Tibial nerve (tissue), 4 donors: Measurements from ENCODE around the gene AUTS2. TPM values are rescaled to one million over a fixed set of nuclear protein-coding genes. Genes with fewer than 3 reads are reported as not detected.

Experiments used
- DNase-seq, 2 donors: peaks; one replicate each; pipeline ENCODE4 v3.0.0-alpha.2; 2019; ENCODE audit warnings: low spot score in 2 of 2
- H3K27ac ChIP-seq, 4 donors: fragments of 200-600 bp; sonication (generic) in 3 of 4; one replicate each; pipeline ENCODE4 v1.5.1; 2017 to 2019; ENCODE audit warnings: mild to moderate bottlenecking in 1 of 4
- H3K27me3 ChIP-seq, 2 donors: fragments of 200-600 bp; sonication (generic) in 1 of 2; one replicate each; pipeline versions ENCODE4 v1.5.1 to v1.6.0; 2017 to 2019
- H3K36me3 ChIP-seq, 3 donors: fragments of 200-600 bp; sonication (generic); one replicate each; pipeline ENCODE4 v1.5.1; 2018 to 2019
- H3K4me1 ChIP-seq, 4 donors: fragments of 200-600 bp; sonication (generic) in 3 of 4; one replicate each; pipeline ENCODE4 v1.5.1; 2017 to 2019
- H3K4me3 ChIP-seq, 4 donors: fragments of 200-600 bp; sonication (generic) in 3 of 4; one replicate each; pipeline ENCODE4 v1.5.1; 2017 to 2019; ENCODE audit warnings: mild to moderate bottlenecking in 1 of 4, moderate library complexity in 1 of 4
- H3K9me3 ChIP-seq, 4 donors: fragments of 200-600 bp; sonication (generic) in 3 of 4; one replicate each; pipeline ENCODE4 v1.5.1; 2017 to 2019
- CTCF ChIP-seq, 5 experiments: fragments of 200-600 bp in 3 of 5; fragments of 450-650 bp in 2 of 5; sonication (generic) in 3 of 5; IDR thresholded peaks; one replicate each; pipeline ENCODE4 v1.5.1; 2016 to 2019; ENCODE audit warnings: antibody characterized with exemption in 5 of 5, mild to moderate bottlenecking in 3 of 5, moderate library complexity in 2 of 5
- EP300 ChIP-seq, 2 donors: sonication (generic); formaldehyde crosslinking; IDR thresholded peaks; one replicate each; pipeline ENCODE4 v1.6.1; 2017; ENCODE audit warnings: antibody characterized with exemption in 2 of 2, mild to moderate bottlenecking in 1 of 2
- POLR2A ChIP-seq, 2 donors: fragments of 450-650 bp; IDR thresholded peaks; one replicate each; pipeline ENCODE4 v1.6.1; 2017; ENCODE audit warnings: antibody characterized with exemption in 2 of 2, mild to moderate bottlenecking in 2 of 2, moderate library complexity in 2 of 2
- WGBS, 2 donors: methylation state at CpG; one replicate each; pipeline ENCODE4 v1.1.5; 2018; 5-methylcytosine and 5-hydroxymethylcytosine counted together
- total RNA-seq, 4 donors: library from RNA; depleted of rRNA; stranded (reverse); fragments of >200 nt; gene quantifications; one replicate each; pipeline ENCODE4 v1.1.0, GENCODE V29; 2016

The AUTS2 gene
- total RNA-seq, 4 donors from 2014 or later: 56.6 to 87.9 (median 71.6) TPM

DNA sequence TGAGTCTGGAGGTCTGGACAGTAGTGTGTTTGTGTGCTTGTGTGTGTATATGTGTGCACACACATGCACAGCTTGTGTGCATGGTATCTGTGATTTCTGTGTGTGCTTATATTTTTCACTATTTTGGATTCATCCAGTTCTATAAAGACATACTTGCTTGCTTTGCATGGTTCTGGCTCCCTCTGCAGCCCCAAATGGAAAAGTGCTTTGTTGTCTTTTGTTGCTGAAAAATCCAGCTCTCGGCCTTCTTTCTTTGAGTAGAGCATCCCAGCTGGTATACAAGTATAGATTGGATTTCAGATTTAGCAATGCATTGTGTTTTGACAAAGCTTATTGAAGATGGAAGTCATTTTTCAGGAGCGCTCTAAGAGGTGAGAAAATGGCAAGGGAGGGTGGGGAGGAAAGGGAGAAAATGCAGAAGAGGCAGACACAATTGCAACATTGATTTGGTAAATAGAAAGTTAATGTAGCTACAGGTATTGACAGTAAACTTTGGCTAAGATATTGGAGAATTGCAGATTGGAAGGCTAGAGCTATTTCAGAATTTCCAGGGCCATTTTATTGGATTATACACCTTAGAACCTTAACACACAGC, 333.9 kb downstream of the AUTS2 start:
- Histone ChIP-seq H3K36me3 (peaks cover 0 to 10% (median 0%) of the 10 kb centered on the region in 3 donors), H3K4me1 (peaks cover 0 to 12% (median 0%) of the 10 kb centered on the region in 4 donors), H3K27ac (no peak overlapping the region), H3K4me3 (no peak overlapping the region), H3K9me3 (no peaks in the 10 kb centered on the region), H3K27me3 (no peaks in the 10 kb centered on the region)
- peak in 1 of 2 donors; percentile 23 for DNase-seq
- WGBS, 2 donors: 65 to 77% methylated on average over 2 of the region's 2 CpGs
- TF ChIP-seq POLR2A (IDR thresholded peaks at IDR 0.05) (no peak), CTCF (IDR thresholded peaks at IDR 0.05) (peak; percentile 38 to 59 (median 56)), EP300 (IDR thresholded peaks at IDR 0.05) (no peak)

- H3K9me3 ChIP-seq: no peaks in the 10 kb centered on the region
- WGBS, 2 donors: 60 to 64% methylated on average over 5 of the region's 5 CpGs
- DNase-seq: no peak
- no peaks in the 10 kb centered on the region for H3K27me3 ChIP-seq
- no peaks in the 10 kb centered on the region for H3K36me3 ChIP-seq
- H3K27ac ChIP-seq: no peak overlapping the region
- H3K4me3 ChIP-seq: no peak overlapping the region
- no peak for TF ChIP-seq POLR2A (IDR thresholded peaks at IDR 0.05)
- no peak for TF ChIP-seq EP300 (IDR thresholded peaks at IDR 0.05)
- TF ChIP-seq CTCF (IDR thresholded peaks at IDR 0.05): no peak
- H3K4me1 ChIP-seq: peaks cover 0 to 12% (median 0%) of the 10 kb centered on the region in 4 donors
Observed at GRCh38 chr7:69934144-69934903, 336.0 kb downstream of the AUTS2 start.

- DNase-seq: no peak
- H3K4me1 ChIP-seq: peaks cover 0 to 12% (median 0%) of the 10 kb centered on the region in 4 donors
- WGBS, 2 donors: 84 to 97% methylated on average over 2 of the region's 2 CpGs
- no peak overlapping the region for H3K4me3 ChIP-seq
- no peaks in the 10 kb centered on the region for H3K27me3 ChIP-seq
- H3K27ac ChIP-seq: no peak overlapping the region
- no peak for TF ChIP-seq EP300 (IDR thresholded peaks at IDR 0.05)
- no peak for TF ChIP-seq POLR2A (IDR thresholded peaks at IDR 0.05)
- TF ChIP-seq CTCF (IDR thresholded peaks at IDR 0.05): no peak
- H3K36me3 ChIP-seq: no peaks in the 10 kb centered on the region
- H3K9me3 ChIP-seq: no peaks in the 10 kb centered on the region
Observed at GRCh38 chr7:69935107-69935506, 336.8 kb downstream of the AUTS2 start.

GRCh38 chr7:69937097-69937496, 338.8 kb downstream of the AUTS2 start:
- H3K27ac ChIP-seq: no peak overlapping the region
- TF ChIP-seq CTCF (IDR thresholded peaks at IDR 0.05) (no peak), POLR2A (IDR thresholded peaks at IDR 0.05) (no peak), EP300 (IDR thresholded peaks at IDR 0.05) (no peak)
- H3K4me1 ChIP-seq: peaks cover 0 to 17% (median 3%) of the 10 kb centered on the region in 4 donors
- no peak for DNase-seq
- no peaks in the 10 kb centered on the region for H3K36me3 ChIP-seq
- H3K27me3 ChIP-seq: no peaks in the 10 kb centered on the region
- H3K9me3 ChIP-seq: no peaks in the 10 kb centered on the region
- 73 to 77% methylated on average over 4 of the region's 4 CpGs for WGBS, 2 donors
- no peak overlapping the region for H3K4me3 ChIP-seq

DNA sequence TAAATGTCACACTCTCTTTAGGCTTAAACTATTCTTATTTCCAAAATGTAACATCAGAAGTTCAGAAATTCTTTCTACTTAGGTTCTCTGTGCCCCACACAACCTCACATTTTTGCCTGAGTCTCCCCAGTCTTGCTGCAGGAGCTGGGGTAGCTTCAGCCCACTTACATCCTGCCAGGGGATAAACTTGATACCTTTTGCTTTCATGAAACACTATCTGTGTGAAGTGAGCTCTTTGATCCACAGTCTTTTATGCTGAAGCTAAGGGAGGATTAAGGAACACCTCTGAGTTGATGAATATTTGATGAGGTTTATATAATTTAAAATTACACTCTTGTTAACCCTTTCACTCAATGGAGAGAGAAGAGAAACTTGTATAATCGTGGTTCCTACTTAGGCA, 341.0 kb downstream of the AUTS2 start:
- Histone ChIP-seq H3K9me3 (no peaks in the 10 kb centered on the region), H3K27me3 (no peaks in the 10 kb centered on the region), H3K4me3 (no peak overlapping the region), H3K4me1 (peaks cover 0 to 14% (median 3%) of the 10 kb centered on the region in 4 donors), H3K36me3 (no peaks in the 10 kb centered on the region), H3K27ac (no peak overlapping the region)
- 90 to 98% methylated on average over 1 of the region's 1 CpG for WGBS, 2 donors
- DNase-seq: no peak
- TF ChIP-seq EP300 (IDR thresholded peaks at IDR 0.05): no peak
- TF ChIP-seq POLR2A (IDR thresholded peaks at IDR 0.05): no peak
- TF ChIP-seq CTCF (IDR thresholded peaks at IDR 0.05): no peak
